ENCODE measurements around the gene SETDB2. TPM values are rescaled to one million over a fixed set of nuclear protein-coding genes. Genes with fewer than 3 reads are reported as not detected.

SETDB2 gene
- total and polyA plus RNA-seq, 2 of the 13 experiments (the other 11 are each of a cell fraction or from before 2014, with no cell fraction given): 8.1 to 8.7 TPM

- peak; percentile 57; the same call in 1 of the 2 replicates for TF ChIP-seq EHMT2 (IDR thresholded peaks at IDR 0.05; ENCODE audit: borderline replicate concordance, low read depth, low read length)
- no peak for TF ChIP-seq MEIS2 (CRISPR knock-in tag; IDR thresholded peaks at IDR 0.05)
- TF ChIP-seq SYNCRIP (IDR thresholded peaks at IDR 0.05; ENCODE audit: insufficient read depth, low read depth, low read length): no peak
- no peak for TF ChIP-seq ZNF383 (CRISPR knock-in tag; IDR thresholded peaks at IDR 0.05; ENCODE audit: borderline replicate concordance)
- TF ChIP-seq KMT2A (CRISPR knock-in tag; IDR thresholded peaks at IDR 0.05): no peak
- no peak for TF ChIP-seq SP2 (CRISPR knock-in tag; IDR thresholded peaks at IDR 0.05)
- TF ChIP-seq E2F1 (CRISPR knock-in tag; IDR thresholded peaks at IDR 0.05): no peak
- no peak for TF ChIP-seq ZNF30 (CRISPR knock-in tag; IDR thresholded peaks at IDR 0.05)
- TF ChIP-seq STAG1 (CRISPR knock-in tag; IDR thresholded peaks at IDR 0.05): peak; percentile 4; the same call in 1 of the 2 replicates
- TF ChIP-seq RBFOX2 (IDR thresholded peaks at IDR 0.05; ENCODE audit: low read depth, low read length): peak; percentile 47
- peak; percentile 36; the same call in 1 of the 2 replicates for TF ChIP-seq SPEN (CRISPR knock-in tag; IDR thresholded peaks at IDR 0.05; ENCODE audit: low read depth)
- no peak for TF ChIP-seq ELF1 (CRISPR knock-in tag; IDR thresholded peaks at IDR 0.05)
- TF ChIP-seq MEIS1 (CRISPR knock-in tag; IDR thresholded peaks at IDR 0.05; ENCODE audit: borderline replicate concordance): no peak
- no peak for TF ChIP-seq HNRNPH1 (optimal IDR thresholded peaks at IDR 0.05; ENCODE audit: low read depth, low read length)
- TF ChIP-seq ZNF362 (CRISPR knock-in tag; IDR thresholded peaks at IDR 0.05; ENCODE audit: borderline replicate concordance): peak; percentile 98
- TF ChIP-seq NR2C2 (CRISPR knock-in tag; IDR thresholded peaks at IDR 0.05; ENCODE audit: borderline replicate concordance): no peak
- no peak for TF ChIP-seq ZBTB46 (CRISPR knock-in tag; IDR thresholded peaks at IDR 0.05; ENCODE audit: borderline replicate concordance)
- TF ChIP-seq ZNF276 (CRISPR knock-in tag; IDR thresholded peaks at IDR 0.05; ENCODE audit: low read depth): no peak
- TF ChIP-seq HIC2 (CRISPR knock-in tag; IDR thresholded peaks at IDR 0.05; ENCODE audit: low read depth): no peak
- TF ChIP-seq CENPX (CRISPR knock-in tag; IDR thresholded peaks at IDR 0.05): no peak
- no peak for TF ChIP-seq GABPA (IDR thresholded peaks at IDR 0.05; ENCODE audit: low read depth, low read length)
- TF ChIP-seq GABPA (CRISPR knock-in tag; IDR thresholded peaks at IDR 0.05; ENCODE audit: low read depth): 0 out of 2 replicates have a peak, but pooled peaks have one; percentile 30
These were observed 22.3 kb downstream of the SETDB2 start (continued) for GRCh38 chr13:49466292-49466838.
